GM19099 (cell line): ENCODE results near the gene ARHGAP15.

Experiments
- POLR2A ChIP-seq: IDR thresholded peaks from 3 replicates; pipeline ENCODE4 v1.6.1; 2011; ENCODE audit warnings: low read depth; ENCODE audit not compliant: insufficient read length; ENCODE audit errors: extremely low read depth

The ARHGAP15 gene

DNA sequence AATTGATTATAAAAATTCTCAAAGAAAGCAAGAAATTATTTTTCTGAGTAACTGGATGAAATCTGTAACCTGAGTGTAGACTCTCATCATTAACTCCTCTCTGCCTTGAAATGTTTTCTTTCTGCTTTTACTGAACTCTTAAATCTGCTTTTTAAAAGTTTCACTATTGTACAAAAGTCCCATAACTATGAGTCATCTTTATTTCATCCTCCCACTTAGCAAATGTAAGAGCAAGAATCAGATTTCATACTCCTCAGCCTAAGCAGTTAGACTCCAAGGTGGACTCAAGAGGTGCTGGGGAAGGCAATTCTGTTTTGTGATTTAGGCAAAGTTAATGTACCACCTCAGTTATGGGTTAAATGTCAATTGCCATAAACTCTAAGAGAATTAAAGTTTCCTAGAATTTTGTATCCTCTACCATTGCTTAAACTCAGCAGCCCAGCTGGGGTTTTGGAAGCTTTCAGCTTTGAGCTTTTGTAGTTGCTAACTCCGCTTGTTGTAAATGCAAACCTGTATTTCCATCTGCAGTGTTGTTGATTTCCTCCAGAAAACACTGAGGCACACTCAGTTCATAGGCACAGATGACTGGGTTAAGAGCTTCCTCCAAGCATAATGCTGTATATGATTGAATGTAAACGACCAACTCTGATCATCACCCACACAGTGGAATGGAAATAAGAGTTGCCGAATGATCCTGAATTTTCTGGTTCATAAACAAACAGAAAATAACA, 268.8 kb downstream of the ARHGAP15 start:
- no peak for TF ChIP-seq POLR2A

GRCh38 chr2:143398781-143399180, 269.6 kb downstream of the ARHGAP15 start:
- TF ChIP-seq POLR2A: no peak

GRCh38 chr2:143399631-143400069, 270.4 kb downstream of the ARHGAP15 start:
- TF ChIP-seq POLR2A: no peak

- no peak for TF ChIP-seq POLR2A
These were observed 272.6 kb downstream of the ARHGAP15 start for GRCh38 chr2:143401861-143402260.

- no peak for TF ChIP-seq POLR2A
These were observed 273.2 kb downstream of the ARHGAP15 start for GRCh38 chr2:143402451-143402850.

GRCh38 chr2:143410082-143410897, 281.1 kb downstream of the ARHGAP15 start:
- TF ChIP-seq POLR2A: no peak

- TF ChIP-seq POLR2A: no peak
These were observed 286.4 kb downstream of the ARHGAP15 start for GRCh38 chr2:143415571-143415970.

- no peak for TF ChIP-seq POLR2A
These were observed 288.2 kb downstream of the ARHGAP15 start for GRCh38 chr2:143417428-143417827.

DNA sequence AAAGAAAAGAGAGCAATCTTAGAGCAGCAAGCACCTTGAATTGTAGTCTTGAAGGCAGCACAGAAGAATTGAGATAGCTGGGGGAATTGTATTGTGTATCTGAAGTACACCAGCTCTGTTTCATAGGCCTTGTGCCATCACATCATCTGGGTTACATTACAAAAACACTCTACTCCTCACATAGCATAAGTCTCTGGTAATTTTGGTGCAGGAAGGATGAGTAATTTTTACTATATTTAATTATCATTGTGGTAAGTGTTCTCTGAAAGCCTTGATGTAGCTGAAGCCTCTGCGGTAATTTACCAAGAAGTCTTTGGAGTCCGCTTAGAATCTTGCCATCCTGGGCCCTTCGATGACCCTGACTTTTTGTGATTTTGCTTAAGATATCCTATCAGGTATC, 291.1 kb downstream of the ARHGAP15 start:
- no peak for TF ChIP-seq POLR2A

GRCh38 chr2:143422681-143423080, 293.5 kb downstream of the ARHGAP15 start:
- TF ChIP-seq POLR2A: no peak

- TF ChIP-seq POLR2A: no peak
These were observed 296.7 kb downstream of the ARHGAP15 start for GRCh38 chr2:143425896-143426295.

DNA sequence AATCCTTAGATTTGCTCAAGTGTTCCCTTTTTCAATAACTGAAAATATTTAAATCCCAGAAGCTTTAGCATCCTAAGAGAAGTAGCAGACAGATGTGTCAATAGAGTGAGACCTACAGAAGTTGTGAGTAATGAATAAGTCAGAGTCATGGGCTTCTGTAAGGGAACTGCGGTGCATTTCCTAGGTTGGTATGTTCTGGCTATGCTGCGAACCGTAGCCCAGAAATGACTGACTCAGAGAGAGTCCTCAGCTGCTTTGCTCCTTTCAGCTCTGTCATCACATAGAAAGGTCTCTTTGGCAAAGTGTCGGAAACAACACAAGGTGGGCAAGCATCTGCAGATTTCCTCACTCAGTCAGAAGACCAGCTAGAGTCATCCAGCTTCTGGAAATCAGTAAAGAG, 297.1 kb downstream of the ARHGAP15 start:
- TF ChIP-seq POLR2A: no peak

DNA sequence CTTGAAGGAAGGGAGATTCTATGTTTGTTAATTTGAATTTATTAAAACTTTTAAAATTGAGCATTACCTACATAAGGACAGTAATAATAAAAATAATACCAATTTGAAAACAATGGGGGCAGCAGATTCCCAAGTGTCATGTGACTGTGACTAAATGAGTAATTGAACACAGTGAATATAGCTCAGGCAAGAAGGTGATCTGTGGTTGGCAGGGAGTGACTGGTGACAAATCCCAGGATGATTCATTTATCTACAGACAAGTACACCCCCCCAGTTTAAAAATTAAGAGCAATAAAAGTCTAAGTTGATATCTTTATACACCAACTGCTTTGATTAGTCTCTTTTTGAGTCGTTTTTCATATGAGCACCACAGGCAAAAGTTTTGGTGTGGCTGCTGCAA, 299.5 kb downstream of the ARHGAP15 start:
- no peak for TF ChIP-seq POLR2A

DNA sequence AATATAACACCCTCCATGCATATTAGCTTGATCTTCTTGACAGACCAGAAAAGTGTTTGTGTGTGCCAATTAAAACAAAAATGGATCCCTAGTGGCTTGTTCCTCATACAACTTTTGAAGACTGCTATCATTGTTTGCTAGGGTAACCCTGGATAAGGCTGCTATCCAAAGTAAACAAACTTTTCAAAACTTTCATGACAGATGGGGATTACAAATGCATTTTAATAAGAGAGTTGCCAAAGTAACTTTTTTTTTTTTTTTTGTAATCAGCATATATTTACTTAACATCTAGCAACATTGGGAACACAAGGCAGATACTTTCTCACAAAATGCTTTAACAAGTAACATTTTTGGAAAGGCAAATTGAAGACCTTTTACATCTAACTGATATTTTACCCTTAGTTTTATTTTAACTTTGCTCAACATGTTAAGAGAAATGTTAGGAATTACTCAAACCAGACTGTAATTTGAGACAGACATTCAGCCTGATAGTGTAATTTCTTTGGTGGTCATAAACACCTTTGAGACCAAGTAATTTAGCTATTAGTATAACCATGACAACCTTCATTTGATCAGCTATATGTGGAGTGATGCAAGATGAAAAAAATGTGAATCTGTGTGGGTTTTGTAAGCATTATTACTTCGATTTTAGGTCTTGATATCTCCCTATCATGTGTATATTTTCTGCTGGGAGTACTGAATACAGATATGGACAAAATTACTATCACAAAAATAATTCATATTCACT, 300.9 kb downstream of the ARHGAP15 start:
- no peak for TF ChIP-seq POLR2A

GRCh38 chr2:143431316-143431715, 302.1 kb downstream of the ARHGAP15 start:
- no peak for TF ChIP-seq POLR2A
